Neural cell (in vitro differentiated cells): Measurements from ENCODE around the gene SLC4A4.

ENCODE experiments used
- CTCF ChIP-seq: fragments of 450-650 bp; IDR thresholded peaks from 2 replicates; pipeline ENCODE4 v1.5.1; 2014; ENCODE audit warnings: antibody characterized with exemption, mild to moderate bottlenecking, moderate library complexity; ENCODE audit not compliant: poor library complexity, severe bottlenecking
- EP300 ChIP-seq: fragments of 450-650 bp; conservative IDR thresholded peaks from 2 replicates; pipeline ENCODE4 v1.6.1; 2014; ENCODE audit warnings: antibody characterized with exemption, mild to moderate bottlenecking, moderate library complexity; ENCODE audit not compliant: poor library complexity, severe bottlenecking
- EZH2 ChIP-seq: fragments of 200-600, 300-800 bp; shearing (Covaris generic), sonication (generic); IDR thresholded peaks from 2 replicates; pipeline ENCODE4 v1.6.1; 2014; ENCODE audit warnings: antibody characterized with exemption, low read length, borderline replicate concordance, mild to moderate bottlenecking; ENCODE audit not compliant: insufficient read depth, poor library complexity, severe bottlenecking
- MXI1 ChIP-seq: fragments of 450-650 bp; conservative IDR thresholded peaks from 2 replicates; pipeline ENCODE4 v1.6.1; 2014; ENCODE audit warnings: antibody characterized with exemption, mild to moderate bottlenecking; ENCODE audit not compliant: poor library complexity, severe bottlenecking
- POLR2AphosphoS5 ChIP-seq: IDR thresholded peaks from 2 replicates; pipeline ENCODE4 v1.6.1; 2012
- SMC3 ChIP-seq: fragments of 450-650 bp; conservative IDR thresholded peaks from 2 replicates; pipeline ENCODE4 v1.6.1; 2014; ENCODE audit warnings: antibody characterized with exemption, mild to moderate bottlenecking, moderate library complexity; ENCODE audit not compliant: poor library complexity

GRCh38 chr4:71533121-71533520 is 194.3 kb downstream of the SLC4A4 start:
- TF ChIP-seq CTCF (no peak), EZH2 (no peak), POLR2AphosphoS5 (no peak), MXI1 (no peak), SMC3 (no peak), EP300 (no peak)
